ENCODE data around the gene MAML3. TPM values are rescaled to one million over a fixed set of nuclear protein-coding genes. Genes with fewer than 3 reads are reported as not detected.

Gene MAML3
- total RNA-seq, 1 experiment from 2014 or later: 12.1 TPM

GRCh38 chr4:140097572-140097971, 56.4 kb downstream of the MAML3 start:
- Mint-ChIP-seq H3K9me3 (ENCODE audit: unreplicated experiment) (no peaks in the 10 kb centered on the region), H3K36me3 (ENCODE audit: insufficient read depth, unreplicated experiment) (no peaks in the 10 kb centered on the region), H3K27me3 (ENCODE audit: insufficient read depth, unreplicated experiment) (no peaks in the 10 kb centered on the region), H3K4me1 (ENCODE audit: low read depth, unreplicated experiment) (peaks cover 65% of the 10 kb centered on the region), H3K27ac (ENCODE audit: unreplicated experiment) (peak overlapping the region; percentile 61), H3K4me3 (ENCODE audit: unreplicated experiment) (no peak overlapping the region)
- Histone ChIP-seq H3K4me1 (peaks cover 32% of the 10 kb centered on the region), H3K9me3 (no peaks in the 10 kb centered on the region), H3K27me3 (replicated peaks; ENCODE audit: control insufficient read depth, insufficient read depth, low read length) (no peaks in the 10 kb centered on the region), H3K36me3 (ENCODE audit: control insufficient read depth, insufficient read depth, low read length) (no peaks in the 10 kb centered on the region), H3K4me3 (ENCODE audit: low read depth, low read length) (no peak overlapping the region)
- intact Hi-C loops (cut with micrococcal nuclease; ENCODE audit: unreplicated experiment): no loop called here
- DNase-seq: no peak
- ChIA-PET CTCF (no interaction called here), POLR2A (no interaction called here)
- no TSS peak for BruUV-seq (replicated peaks)
- TF ChIP-seq CTCF (IDR thresholded peaks at IDR 0.05; ENCODE audit: insufficient read depth in 1 of 2, low read depth in 1 of 2, low read length in 1 of 2, severe bottlenecking in 1 of 2, unreplicated experiment in 1 of 2): no peak

- DNase-seq: no peak
- no peaks in the 10 kb centered on the region for H3K9me3 ChIP-seq
- H3K27me3 Mint-ChIP-seq (ENCODE audit: insufficient read depth, unreplicated experiment): no peaks in the 10 kb centered on the region
- no peak overlapping the region for H3K4me3 Mint-ChIP-seq (ENCODE audit: unreplicated experiment)
- no peak overlapping the region for H3K4me3 ChIP-seq (ENCODE audit: low read depth, low read length)
- ChIA-PET POLR2A (no interaction called here), CTCF (no interaction called here)
- intact Hi-C loops (cut with micrococcal nuclease; ENCODE audit: unreplicated experiment): no loop called here
- H3K27me3 ChIP-seq (replicated peaks; ENCODE audit: control insufficient read depth, insufficient read depth, low read length): no peaks in the 10 kb centered on the region
- H3K36me3 Mint-ChIP-seq (ENCODE audit: insufficient read depth, unreplicated experiment): no peaks in the 10 kb centered on the region
- peak overlapping the region; percentile 61 for H3K27ac Mint-ChIP-seq (ENCODE audit: unreplicated experiment)
- H3K9me3 Mint-ChIP-seq (ENCODE audit: unreplicated experiment): no peaks in the 10 kb centered on the region
- no TSS peak for BruUV-seq (replicated peaks)
- peaks cover 32% of the 10 kb centered on the region for H3K4me1 ChIP-seq
- H3K36me3 ChIP-seq (ENCODE audit: control insufficient read depth, insufficient read depth, low read length): no peaks in the 10 kb centered on the region
- H3K4me1 Mint-ChIP-seq (ENCODE audit: low read depth, unreplicated experiment): peaks cover 63% of the 10 kb centered on the region
- TF ChIP-seq CTCF (IDR thresholded peaks at IDR 0.05; ENCODE audit: insufficient read depth in 1 of 2, low read depth in 1 of 2, low read length in 1 of 2, severe bottlenecking in 1 of 2, unreplicated experiment in 1 of 2): no peak
Measured at GRCh38 chr4:140096921-140097320, 57.1 kb downstream of the MAML3 start.

- H3K36me3 ChIP-seq (ENCODE audit: control insufficient read depth, insufficient read depth, low read length): no peaks in the 10 kb centered on the region
- Mint-ChIP-seq H3K9me3 (ENCODE audit: unreplicated experiment) (no peaks in the 10 kb centered on the region), H3K4me3 (ENCODE audit: unreplicated experiment) (no peak overlapping the region), H3K27ac (ENCODE audit: unreplicated experiment) (no peak overlapping the region), H3K27me3 (ENCODE audit: insufficient read depth, unreplicated experiment) (no peaks in the 10 kb centered on the region), H3K36me3 (ENCODE audit: insufficient read depth, unreplicated experiment) (no peaks in the 10 kb centered on the region), H3K4me1 (ENCODE audit: low read depth, unreplicated experiment) (peaks cover 67% of the 10 kb centered on the region)
- H3K4me1 ChIP-seq: peaks cover 34% of the 10 kb centered on the region
- no TSS peak for BruUV-seq (replicated peaks)
- H3K9me3 ChIP-seq: no peaks in the 10 kb centered on the region
- no peaks in the 10 kb centered on the region for H3K27me3 ChIP-seq (replicated peaks; ENCODE audit: control insufficient read depth, insufficient read depth, low read length)
- no peak for DNase-seq
- ChIA-PET CTCF (no interaction called here), POLR2A (no interaction called here)
- TF ChIP-seq CTCF (IDR thresholded peaks at IDR 0.05; ENCODE audit: insufficient read depth in 1 of 2, low read depth in 1 of 2, low read length in 1 of 2, severe bottlenecking in 1 of 2, unreplicated experiment in 1 of 2): no peak
- intact Hi-C loops (cut with micrococcal nuclease; ENCODE audit: unreplicated experiment): no loop called here
- H3K4me3 ChIP-seq (ENCODE audit: low read depth, low read length): no peak overlapping the region
Measured at GRCh38 chr4:140096483-140096861, 57.5 kb downstream of the MAML3 start.

Measured in Caco-2 (cell line).